GM08714 (cell line): ENCODE results near the gene RCAN3.
"Not testable (repeated sequence)": the region's sequence is repeated elsewhere in the genome, so short reads cannot be mapped to it uniquely, and the experiment has no call there.

Source experiments
- H3K4me3 ChIP-seq: fragments of 200-500 bp; sonication (Bioruptor generic); 2 replicates; pipeline ENCODE4 v1.5.1; 2014; ENCODE audit warnings: mild to moderate bottlenecking, low read length, inconsistent platforms
- ZNF274 ChIP-seq: IDR thresholded peaks from 2 replicates; pipeline ENCODE4 v1.6.1; 2012; ENCODE audit warnings: mild to moderate bottlenecking, low read depth, low read length

Gene RCAN3

DNA sequence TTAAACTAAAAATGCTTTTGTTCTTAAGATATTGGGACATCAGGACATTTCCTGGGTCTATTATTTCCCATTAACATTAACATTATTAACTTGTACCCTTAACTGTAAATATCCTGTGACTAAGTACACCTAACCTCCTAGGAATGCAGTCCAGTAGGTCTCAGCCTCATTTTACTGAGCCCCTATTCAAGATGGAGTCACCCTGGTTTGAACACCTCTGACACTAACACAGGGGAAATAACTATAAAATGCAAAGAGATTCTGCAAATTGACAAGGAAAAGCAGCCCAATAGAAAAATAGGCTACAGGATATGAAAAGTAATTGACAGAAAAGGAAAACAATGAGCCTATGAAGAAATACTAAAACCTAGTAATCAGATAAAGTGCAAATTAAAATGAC is 41.6 kb downstream of the RCAN3 start:
- no peak overlapping the region for H3K4me3 ChIP-seq
- TF ChIP-seq ZNF274, result no peak

DNA sequence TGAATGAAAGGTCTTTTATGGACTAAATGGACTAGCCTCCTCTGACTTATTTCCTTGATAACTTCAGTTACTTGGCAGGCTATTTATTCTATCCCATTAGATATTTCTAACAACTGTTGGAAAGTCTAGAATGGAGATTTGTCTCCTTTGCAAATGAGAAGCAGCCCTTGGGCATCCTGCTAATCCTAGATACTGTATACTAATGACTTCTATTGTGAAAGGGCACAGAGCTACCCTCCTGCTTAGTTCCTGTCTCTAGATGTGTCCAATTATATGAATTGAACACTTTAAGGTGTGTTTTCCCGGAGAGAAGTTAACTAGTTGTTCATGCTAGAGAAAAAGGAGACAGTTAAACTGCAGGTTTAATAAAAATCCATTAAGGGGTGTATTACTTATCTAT is 43.0 kb downstream of the RCAN3 start:
- no peak overlapping the region for H3K4me3 ChIP-seq
- TF ChIP-seq ZNF274, result no peak

DNA sequence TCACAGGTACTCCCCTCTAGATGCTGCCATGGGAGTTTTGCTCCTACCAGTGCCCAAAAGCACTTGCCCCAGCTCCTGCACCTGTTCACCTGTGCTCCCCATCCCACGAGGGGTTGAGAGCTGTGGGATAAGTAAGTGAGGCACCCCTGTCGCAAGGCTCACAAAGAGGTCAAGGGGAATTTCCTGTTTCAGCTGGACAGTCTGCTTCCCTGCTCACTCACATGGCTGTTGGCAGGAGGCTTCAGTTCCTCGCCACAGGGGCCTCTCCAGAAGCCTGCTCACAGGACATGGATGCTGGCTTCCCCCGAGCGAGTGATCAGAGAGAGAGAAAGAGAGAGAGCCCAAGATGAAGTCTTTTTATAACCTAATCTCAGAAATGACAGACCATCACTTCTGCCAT is 44.6 kb downstream of the RCAN3 start:
- no peak for TF ChIP-seq ZNF274
- H3K4me3 ChIP-seq, result no peak overlapping the region

DNA sequence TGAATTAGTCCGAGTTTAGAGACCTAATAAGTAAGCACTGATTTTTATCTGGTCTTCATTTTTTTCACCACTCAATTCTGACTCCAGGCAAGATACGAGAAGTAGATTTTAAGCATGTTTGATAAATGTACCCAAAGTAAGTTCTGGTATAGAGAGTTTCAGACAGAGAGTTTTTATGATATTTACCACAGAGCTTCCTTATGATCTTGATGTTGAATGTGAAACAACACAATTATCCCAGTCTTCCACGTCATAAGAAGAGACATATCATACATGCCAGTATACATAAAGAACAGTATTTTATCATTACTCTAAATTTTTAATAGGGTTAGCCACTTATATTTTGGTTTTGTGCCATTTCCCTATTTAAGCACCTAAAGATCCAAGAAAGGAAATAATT is 45.4 kb downstream of the RCAN3 start:
- no peak overlapping the region for H3K4me3 ChIP-seq
- no peak for TF ChIP-seq ZNF274

DNA sequence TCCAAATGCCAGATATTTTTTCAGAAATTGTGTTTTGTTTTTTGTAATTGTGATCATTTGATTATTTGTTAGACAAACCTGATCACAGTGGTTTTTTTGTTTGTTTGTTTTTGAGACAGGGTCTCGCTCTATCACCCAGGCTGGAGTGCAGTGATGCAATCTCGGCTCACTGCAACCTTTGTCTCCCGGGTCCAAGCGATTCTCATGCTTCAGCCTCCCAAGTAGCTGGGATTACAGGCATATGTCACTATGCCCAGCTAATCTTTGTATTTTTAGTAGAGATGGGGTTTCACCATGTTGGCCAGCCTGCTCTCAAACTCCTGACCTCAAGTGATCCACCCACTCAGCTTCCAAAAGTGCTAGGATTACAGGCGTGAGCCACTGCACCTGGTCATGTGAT is 46.6 kb downstream of the RCAN3 start:
- H3K4me3 ChIP-seq, result not testable (repeated sequence)

DNA sequence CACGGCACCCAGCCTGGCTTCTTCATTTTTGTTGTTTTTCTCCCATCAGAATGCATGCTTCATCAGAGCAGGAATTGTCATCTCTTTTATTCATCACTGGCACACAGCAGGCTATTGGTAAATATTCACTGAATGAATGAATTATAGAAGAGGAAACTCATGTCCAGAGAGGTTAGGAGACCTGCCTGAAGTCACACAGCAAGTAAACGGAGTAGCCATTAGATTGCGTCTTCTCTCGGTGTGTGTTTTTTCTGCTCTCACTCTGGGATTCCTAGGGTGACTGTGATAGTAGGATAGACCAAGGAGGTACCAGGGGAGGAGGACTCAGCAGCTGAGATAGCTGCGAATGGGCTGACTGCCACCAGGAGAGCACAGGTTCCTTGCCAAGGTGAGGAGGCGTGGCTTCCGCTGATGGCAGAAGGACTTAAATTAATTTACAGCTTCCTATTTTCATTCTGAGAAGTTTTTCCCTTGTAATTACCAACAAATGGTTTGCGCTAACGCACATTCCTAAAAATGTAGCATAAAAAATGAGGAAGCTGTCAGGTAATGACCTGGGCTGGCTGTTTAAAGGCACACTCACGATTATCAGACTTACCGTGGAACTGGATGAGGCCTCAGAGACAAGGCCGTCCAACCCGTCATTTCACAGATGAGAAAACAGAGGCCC is 48.8 kb downstream of the RCAN3 start:
- H3K4me3 ChIP-seq, result no peak overlapping the region
- no peak for TF ChIP-seq ZNF274

DNA sequence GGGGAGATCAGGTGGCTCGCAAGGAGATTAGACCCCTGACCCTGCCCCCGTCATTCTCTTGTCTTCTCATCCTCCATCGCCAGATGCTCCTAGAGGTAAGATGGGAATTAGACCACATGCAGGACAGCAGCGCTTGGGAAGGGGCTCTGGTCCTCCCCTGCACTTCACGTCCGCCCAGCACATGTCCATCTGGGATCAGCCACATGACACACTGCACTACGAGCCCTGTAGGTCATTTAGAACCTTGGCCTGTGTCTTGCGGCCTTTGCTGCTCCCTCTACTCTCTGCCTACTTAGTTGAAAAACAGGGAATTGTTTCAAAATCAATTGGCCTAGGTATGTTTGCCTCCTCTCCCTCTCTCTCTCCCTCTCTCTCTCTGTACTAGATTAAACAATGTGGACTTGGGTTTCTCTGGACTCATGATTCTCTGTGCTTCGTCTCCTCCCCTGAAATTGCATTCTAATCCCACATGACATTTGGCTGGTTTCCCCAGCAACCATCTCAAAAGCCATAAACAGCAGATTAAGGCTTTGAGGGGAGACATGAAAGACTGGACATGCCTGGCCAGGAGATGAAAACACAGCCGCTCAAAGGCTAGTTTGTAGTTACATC is 49.4 kb downstream of the RCAN3 start:
- no peak for TF ChIP-seq ZNF274
- no peak overlapping the region for H3K4me3 ChIP-seq

DNA sequence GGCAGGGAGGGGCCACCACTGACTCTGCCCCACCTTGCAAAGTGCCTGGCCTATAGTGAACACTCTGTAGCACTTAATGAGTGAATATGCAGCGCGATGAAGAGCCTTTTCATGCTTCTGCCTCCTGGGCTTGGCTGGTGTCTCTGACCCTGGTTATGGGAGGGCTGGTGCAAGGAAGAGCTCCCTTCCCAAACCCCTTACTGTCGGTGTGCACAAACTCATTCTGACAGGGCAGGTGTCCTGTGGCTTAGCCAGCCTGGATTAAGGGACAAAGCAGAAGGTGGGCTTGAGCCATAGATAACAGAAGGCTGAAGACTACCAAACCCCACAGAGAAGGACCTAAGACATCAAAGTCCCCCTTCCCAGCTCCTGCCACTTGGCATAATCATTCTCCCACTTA is 51.3 kb downstream of the RCAN3 start:
- no peak for TF ChIP-seq ZNF274

DNA sequence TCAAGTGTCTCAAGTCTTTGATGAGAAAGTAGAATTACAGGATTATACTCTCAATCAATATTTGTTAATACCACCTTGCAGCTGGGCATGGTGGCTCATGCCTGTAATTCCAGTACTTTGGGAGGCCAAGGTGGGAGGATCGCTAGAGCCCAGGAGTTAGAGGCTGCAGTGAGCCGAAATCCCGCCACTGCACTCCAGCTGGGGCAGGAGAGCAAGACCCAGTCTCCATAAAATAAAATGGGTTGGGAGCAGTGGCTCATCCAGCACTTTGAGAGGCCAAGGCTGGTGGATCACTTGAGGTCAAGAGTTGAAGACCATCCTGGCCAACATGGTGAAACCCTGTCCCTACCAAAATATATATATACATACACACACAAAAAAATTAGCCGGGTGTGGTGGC is 52.1 kb downstream of the RCAN3 start:
- no peak for TF ChIP-seq ZNF274
- no peak overlapping the region for H3K4me3 ChIP-seq

More for the DNA sequence above, 51.3 kb downstream of the RCAN3 start:
- H3K4me3 ChIP-seq, result no peak overlapping the region

DNA sequence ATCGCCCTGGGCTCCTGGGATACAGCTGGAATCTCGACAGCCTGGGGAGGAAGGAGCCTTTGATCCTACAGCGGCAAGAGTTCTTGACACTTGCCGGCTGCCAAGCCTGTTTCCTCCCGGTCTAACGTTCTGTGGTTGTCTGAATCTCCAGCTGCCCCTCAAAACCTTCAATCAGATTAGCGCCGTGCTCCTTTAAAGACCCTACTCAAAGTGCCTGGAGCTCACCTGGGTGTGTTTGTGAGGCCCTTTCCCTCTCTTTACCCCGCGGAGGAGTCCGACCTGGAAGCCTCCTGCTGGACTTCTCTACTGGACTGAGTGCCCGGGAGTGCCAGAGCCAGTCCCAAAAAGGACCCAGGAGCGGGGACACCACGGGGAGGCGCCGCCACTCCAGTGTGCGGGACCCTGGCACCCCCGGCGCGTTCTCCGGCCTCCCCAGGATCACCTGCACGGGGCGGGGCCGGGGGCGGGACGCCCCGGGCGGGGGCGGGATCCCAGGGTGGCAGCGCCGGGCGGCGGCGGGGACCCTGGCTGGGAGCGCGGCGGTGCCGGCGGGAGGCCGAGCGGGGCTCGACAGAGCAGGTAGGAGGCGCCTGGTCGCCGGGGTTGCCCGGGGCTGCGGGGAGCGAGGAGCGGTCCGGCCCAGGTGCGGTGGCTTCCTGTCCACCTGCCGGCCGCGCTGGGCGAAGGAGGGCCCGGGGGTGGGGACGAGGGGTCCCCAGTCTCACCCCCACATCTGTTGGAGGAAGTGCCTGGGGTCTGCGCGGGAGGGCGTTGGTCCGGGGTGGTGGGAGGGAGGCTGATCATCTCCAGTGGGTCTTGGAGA is 53.2 kb downstream of the RCAN3 start, which contains the start of gene NCMAP:
TSS of gene NCMAP (plus strand) at position 497 of the 823 bp plus-strand sequence. CDS start 39,344 bp downstream, outside the sequence.
- no peak within 1 kb of the TSS for H3K4me3 ChIP-seq
- TF ChIP-seq ZNF274, result no peak

DNA sequence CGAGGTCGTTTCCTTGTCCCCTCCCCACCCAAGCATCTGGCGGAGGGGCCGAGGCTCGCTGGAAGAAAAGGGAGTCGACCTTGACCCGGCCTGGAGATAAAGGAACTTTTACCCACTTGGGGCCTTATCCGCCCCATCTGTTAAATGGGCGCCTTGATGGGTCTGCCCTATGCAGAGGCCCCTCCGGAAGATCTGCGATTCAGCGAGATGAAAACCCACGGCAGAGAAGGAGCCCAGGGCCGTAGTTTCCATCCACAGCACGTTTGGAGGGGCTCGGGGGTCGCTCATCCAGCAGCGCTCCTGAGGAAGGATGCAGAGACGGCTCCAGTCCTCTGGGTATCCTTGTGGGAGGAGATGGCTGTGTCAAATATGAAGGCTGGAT is 53.8 kb downstream of the RCAN3 start:
- H3K4me3 ChIP-seq, result no peak overlapping the region
- TF ChIP-seq ZNF274, result no peak

DNA sequence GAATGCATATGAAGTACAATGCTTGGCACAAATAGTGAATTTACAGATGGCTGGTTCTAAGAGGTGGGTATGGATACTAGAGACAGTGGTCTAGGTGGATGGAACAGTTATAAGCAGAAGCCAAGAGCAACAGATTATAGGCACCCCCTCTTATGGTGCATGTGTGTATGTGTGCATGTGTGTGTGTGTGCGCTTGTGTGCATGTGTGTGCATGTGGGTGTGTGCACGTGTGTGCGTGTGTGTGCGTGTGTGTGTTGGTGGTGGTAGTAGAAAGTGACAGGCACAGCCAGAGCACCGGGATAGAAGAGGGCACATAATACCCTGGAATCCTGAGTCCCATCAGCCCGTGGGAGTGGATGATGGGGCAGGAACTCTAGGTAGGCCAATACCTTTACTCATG is 54.6 kb downstream of the RCAN3 start:
- no peak for TF ChIP-seq ZNF274

DNA sequence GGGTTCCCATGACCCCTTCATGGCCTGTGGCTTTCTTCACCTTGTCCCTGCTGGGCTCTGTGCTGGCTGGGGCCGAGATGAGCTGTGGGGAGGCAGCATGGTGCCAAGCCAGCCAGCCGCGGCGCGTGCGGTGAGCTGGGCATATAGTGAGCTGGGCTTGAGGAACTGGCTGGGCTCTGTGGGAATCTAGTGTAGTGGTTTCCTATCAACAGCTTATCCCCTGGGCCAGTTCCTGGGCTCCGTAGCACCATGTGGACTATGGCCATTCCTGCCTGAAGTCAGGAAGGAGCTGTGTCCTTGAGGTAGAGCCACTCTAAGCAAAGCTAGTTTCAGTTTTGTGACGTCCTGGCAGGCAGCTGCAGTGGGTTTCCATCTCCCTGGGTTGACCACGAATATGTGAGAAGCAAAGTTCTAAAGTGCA is 55.1 kb downstream of the RCAN3 start:
- no peak overlapping the region for H3K4me3 ChIP-seq
- no peak for TF ChIP-seq ZNF274

More for the DNA sequence above, 54.6 kb downstream of the RCAN3 start:
- H3K4me3 ChIP-seq, result no peak overlapping the region

DNA sequence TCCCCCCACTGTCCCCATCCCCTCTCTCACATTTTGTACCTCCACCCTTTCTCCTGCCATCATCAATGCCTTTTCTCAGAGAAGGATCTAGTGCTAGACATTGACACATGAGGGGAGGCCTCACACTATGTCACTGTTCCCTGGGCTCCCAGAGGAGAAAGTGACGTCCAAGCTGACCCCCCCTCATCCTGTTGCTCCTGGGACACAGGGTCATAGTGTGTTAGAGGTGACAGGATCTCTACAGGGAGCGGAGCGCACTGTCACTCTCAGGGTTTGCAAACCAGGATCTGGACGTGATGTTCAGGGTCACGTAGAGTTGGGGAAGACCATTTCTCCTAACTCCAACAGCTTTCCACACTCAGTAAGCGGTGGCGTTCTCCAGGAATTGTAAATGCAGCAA is 55.8 kb downstream of the RCAN3 start:
- no peak for TF ChIP-seq ZNF274

More for the DNA sequence above, 55.8 kb downstream of the RCAN3 start:
- no peak overlapping the region for H3K4me3 ChIP-seq
